ENCODE measurements around the gene CDX2.
A peak's percentile ranks its signal among the peaks of the same experiment; 100 is the strongest.
"Not testable (repeated sequence)": the region's sequence is repeated elsewhere in the genome, so short reads cannot be mapped to it uniquely, and the experiment has no call there.

CDX2 gene

GRCh38 chr13:27964206-27964605 lies 4.9 kb downstream of the CDX2 start:
- not testable (repeated sequence) for DNase-seq

- DNase-seq, result no peak
Observed at GRCh38 chr13:27963491-27963890, 5.6 kb downstream of the CDX2 start.

- no peak for DNase-seq
Observed at GRCh38 chr13:27962982-27963381, 6.1 kb downstream of the CDX2 start.

DNA sequence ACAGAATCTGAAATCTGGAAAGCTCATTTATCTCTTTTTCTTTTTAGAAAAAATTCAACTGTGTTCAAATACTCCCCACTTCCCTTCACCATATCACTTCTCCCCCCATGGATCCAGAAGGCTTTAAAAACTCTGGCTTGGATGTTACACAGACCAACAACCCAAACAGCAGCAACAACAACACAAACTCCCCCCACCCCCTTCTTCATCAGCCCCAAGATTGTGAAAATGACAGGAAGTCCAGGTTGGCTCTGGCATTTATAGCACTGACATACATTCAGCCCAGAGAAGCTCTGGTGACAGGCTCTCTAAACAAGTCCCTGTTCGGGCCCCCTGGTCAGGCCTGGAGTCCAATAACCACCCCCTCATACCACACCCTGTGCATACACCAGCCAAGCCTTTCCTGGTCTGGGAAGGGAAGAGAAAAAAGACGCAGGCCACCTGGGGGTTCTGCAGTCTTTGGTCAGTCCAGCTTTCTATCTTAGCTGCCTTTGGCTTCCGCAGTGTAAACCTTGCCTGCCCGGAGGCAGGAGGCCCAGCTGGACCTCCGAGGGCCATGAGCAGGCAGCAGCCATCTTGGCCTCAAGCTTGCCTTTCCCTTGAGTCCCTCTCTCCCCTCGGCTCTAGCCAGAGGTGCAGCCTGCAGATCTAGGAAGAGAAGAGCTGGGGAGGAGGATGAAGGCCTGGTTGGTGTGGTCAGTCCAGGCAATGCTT lies 6.8 kb downstream of the CDX2 start:
- no peak for DNase-seq

DNA sequence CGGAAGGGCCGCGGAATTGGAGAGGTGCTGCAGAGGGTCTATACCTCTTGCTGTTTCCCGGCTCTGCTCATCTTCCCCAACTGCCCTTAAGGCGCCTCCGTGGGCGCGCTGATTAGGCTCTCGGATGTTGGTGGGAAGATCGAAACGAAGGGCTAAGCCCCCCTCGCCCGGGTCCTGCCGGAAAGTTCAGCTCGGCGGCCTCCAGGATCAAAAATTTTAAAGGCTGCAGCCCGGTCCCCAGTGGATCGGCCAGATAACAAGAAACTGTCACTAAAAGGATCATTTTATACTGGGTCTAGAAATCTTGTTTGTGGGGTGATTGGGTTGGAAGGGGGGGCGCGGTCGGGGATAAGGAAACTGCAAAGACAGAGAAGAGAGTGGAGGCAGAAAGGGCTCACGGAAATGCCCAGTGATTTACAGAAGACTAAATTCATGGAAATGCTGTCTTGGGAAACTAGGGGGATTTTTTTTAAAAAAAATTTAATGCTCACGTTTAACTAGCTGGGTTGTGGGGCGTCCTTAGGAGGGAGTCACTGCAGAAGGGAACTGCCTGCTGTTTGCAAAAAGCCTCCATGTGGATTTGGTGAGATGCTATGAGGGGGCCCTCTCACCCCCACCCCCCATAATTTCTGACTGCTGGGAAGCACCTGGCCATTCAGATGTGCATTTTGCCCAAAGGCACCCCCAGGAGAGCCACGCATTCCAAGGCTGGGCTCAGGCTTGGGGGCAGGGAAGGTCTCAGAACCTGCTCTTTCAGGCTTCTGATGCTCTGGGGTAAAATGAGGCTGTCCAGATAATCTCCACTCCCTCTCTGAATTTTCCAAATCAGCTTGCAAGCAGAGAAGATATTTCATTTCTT lies 7.7 kb downstream of the CDX2 start:
- no peak for DNase-seq

DNA sequence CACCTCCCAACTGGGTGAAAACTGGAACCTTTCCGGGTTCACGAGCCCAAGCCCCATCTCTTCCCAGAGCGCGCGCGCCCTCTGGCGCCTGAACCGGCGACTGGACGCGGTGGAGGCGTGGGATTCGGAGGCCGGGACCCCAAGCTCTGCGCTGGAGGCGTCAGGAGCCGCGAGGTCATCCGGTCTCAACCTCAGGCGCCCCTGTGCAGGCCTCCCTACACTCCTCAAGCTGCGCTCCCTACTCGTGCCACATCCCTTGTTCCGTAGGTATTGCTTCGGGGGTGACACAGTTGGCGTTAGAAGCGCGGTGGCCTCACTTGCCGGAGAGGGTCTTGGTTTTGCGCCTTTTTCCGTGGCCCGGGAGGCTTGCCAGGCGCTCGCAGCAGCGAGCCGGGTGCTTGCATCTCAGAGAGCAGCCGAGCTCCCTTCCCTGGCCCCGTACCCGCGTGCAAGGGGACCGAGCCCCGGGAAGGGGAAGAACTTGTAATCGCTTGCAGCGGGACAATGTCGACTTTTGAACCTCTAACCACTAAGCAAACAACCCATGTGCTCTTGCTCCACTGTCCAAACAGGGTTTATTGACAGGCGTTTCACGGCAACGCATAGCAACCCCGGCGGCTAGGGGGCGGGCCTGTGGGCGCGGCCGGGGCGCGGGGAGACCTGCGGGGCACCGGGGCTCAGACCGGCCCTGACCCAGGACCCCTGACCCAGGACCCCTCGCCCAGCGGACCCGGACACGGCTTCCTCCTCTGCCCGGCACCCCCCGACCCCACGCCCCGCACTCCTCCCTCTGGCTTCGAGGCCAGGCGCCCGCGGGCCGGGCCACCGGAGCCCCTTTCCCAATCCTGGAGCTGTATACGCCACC lies 8.5 kb downstream of the CDX2 start:
- peak; percentile 33 to 45 for DNase-seq

GRCh38 chr13:27959976-27960361 lies 9.1 kb downstream of the CDX2 start:
- no peak for DNase-seq

DNA sequence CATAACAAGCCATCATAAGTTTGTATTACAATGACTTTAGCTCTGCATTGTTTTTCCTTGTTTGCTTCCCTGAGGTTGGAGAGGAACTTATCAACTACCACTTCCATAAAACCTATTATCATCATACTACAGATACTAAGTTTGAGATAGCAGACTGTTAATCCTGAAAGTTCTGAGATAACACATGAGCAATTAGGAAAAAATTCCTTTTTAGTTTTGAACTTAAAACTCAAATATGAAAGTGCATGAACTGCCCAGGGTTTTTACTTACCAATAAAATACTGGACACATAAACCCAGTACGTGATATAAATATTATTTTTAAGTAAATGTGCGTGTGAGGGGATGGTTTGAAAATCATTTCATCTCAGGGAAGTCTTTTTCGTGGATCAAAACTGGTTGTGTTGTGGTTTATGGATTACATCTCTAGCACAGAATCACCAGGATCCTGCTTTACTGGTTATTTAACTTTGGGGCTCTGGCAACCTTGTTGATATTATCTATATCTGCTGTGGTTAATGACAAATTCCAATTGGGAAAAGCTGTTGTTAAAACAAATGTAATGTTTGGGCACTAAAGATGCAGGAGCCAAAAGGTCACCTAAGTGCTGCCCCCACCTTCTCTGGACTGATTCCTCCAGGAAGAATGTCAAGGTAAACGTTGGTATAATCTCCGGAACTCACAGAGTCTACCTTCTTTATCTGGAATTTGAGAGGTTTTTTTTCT lies 12.4 kb downstream of the CDX2 start:
- no peak for DNase-seq

- no peak for DNase-seq
Observed at GRCh38 chr13:27955014-27955591, 14.0 kb downstream of the CDX2 start.

- no peak for DNase-seq
Observed at GRCh38 chr13:27954406-27954851, 14.7 kb downstream of the CDX2 start.

- DNase-seq, result peak; percentile 71 to 77
Observed at GRCh38 chr13:27953676-27954405, 15.3 kb downstream of the CDX2 start.

GRCh38 chr13:27952876-27953675 lies 16.0 kb downstream of the CDX2 start:
- no peak for DNase-seq

DNA sequence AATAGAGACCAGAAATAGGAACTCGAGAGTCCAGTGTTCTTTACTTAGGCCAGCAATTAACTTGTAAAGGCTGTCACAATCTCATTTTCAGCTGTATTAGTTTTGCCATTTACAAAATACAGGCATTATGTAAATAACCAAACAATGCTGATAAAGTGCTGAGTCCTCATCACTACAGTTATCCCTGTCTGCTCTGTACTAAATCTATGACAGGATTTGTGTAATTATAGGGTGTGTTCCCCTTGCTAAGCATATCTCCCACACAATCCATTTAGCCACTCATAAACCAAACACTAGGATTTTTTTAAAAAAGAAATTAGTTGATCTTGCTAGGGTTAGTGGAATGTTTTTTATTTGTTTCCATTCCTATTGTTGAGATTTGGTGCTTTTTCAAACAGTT lies 26.1 kb downstream of the CDX2 start:
- DNase-seq, result no peak

- DNase-seq, result no peak
Observed at GRCh38 chr13:27933580-27934328, 35.4 kb downstream of the CDX2 start.

DNA sequence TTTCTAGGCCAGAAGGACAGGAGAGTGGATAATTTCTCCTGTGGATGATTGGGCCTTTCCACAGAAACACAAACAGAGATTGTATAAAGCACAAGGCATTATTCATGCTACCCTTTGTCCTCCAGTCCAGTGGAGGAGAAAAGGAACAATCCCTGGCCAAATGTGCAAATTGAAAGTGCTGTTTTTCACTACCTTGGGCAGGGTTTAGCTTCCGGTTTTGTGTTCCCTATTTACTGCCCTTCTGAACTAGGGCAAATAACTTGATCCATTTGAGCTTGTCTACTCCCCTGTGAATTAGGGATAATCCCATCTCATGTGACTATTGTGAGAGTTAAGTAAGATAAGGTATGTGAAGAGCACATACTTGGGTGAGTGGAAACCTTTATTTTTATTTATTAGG lies 36.0 kb downstream of the CDX2 start:
- no peak for DNase-seq

DNA sequence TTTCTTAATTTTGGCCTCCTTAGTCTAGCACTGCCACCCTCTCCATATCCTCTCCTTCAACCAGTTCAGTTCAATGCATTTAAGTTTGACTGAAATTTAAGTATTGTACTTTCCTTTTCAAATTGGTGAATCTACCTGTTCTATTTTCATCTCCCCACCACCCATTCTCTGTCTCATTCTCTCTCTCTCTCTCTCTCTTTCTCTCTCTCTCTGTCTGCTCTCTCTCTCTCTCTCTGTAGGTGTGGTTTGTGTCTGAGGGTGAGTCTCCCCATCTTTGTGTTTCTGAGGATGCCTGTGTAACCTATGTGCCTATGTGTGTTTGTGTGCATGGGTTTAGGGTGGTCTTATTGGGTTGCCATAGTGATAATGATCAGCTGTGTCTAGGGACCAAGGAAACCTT lies 39.2 kb downstream of the CDX2 start:
- DNase-seq, result no peak

GRCh38 chr13:27928805-27929753 lies 40.0 kb downstream of the CDX2 start:
- DNase-seq, result no peak

DNA sequence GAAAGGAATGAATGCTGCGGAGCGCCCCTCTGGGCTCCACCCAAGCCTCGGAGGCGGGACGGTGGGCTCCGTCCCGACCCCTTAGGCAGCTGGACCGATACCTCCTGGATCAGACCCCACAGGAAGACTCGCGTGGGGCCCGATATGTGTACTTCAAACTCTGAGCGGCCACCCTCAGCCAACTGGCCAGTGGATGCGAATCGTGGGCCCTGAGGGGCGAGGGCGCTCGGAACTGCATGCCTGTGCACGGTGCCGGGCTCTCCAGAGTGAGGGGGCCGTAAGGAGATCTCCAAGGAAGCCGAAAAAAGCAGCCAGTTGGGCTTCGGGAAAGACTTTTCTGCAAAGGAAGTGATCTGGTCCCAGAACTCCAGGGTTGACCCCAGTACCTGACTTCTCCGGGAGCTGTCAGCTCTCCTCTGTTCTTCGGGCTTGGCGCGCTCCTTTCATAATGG lies 40.7 kb downstream of the CDX2 start:
- no peak for DNase-seq
